Sigmoid colon (tissue), 7 donors: ENCODE results near the gene LPCAT1. TPM values are rescaled to one million over a fixed set of nuclear protein-coding genes. Genes with fewer than 3 reads are reported as not detected.

Experiments used
- DNase-seq: peaks from one replicate; pipeline ENCODE4 v3.0.0-alpha.2; 2019
- H3K27ac ChIP-seq, 4 donors: fragments of 200-600 bp; sonication (generic); one replicate each; pipeline ENCODE4 v1.5.1; 2016 to 2019; ENCODE audit warnings: mild to moderate bottlenecking in 1 of 4
- H3K27me3 ChIP-seq, 3 donors: fragments of 200-600 bp; sonication (generic); one replicate each; pipeline ENCODE4 v1.5.1; 2019; ENCODE audit warnings: mild to moderate bottlenecking in 1 of 3
- H3K36me3 ChIP-seq, 4 donors: fragments of 200-600 bp; sonication (generic); one replicate each; pipeline ENCODE4 v1.5.1; 2016 to 2019
- H3K4me1 ChIP-seq, 4 donors: fragments of 200-600 bp; sonication (generic); one replicate each; pipeline ENCODE4 v1.5.1; 2017 to 2019
- H3K4me3 ChIP-seq, 4 donors: fragments of 200-600 bp; sonication (generic); one replicate each; pipeline ENCODE4 v1.5.1; 2017 to 2019; ENCODE audit warnings: mild to moderate bottlenecking in 2 of 4, moderate library complexity in 1 of 4
- H3K9me3 ChIP-seq, 4 donors: fragments of 200-600 bp in 3 of 4; sonication (generic) in 3 of 4; one replicate each; pipeline versions ENCODE4 v1.5.1 to v1.6.1; 2013 to 2019
- EP300 ChIP-seq, 4 donors: sonication (generic); formaldehyde crosslinking; IDR thresholded peaks; one replicate each; pipeline ENCODE4 v1.6.1; 2017; ENCODE audit warnings: antibody characterized with exemption in 4 of 4
- POLR2A ChIP-seq, 2 donors: fragments of 450-650 bp; IDR thresholded peaks; one replicate each; pipeline ENCODE4 v1.6.1; 2016; ENCODE audit warnings: antibody characterized with exemption in 2 of 2, mild to moderate bottlenecking in 2 of 2, moderate library complexity in 2 of 2
- POLR2AphosphoS5 ChIP-seq, 4 donors: sonication (generic); formaldehyde crosslinking; IDR thresholded peaks; one replicate each; pipeline ENCODE4 v1.6.1; 2017; ENCODE audit warnings: antibody characterized with exemption in 4 of 4
- WGBS, 2 donors: extraction: QIAGEN DNeasy Blood & Tissue Kit; methylation state at CpG; one replicate each; pipeline ENCODE4 v1.1.7; 2013; 5-methylcytosine and 5-hydroxymethylcytosine counted together
- intact Hi-C: fragments of 100-400 bp; cut with DNase I; formaldehyde crosslinking; loops from one replicate; pipeline ENCODE4 v1.15.1; 2023
- polyA plus RNA-seq, 3 donors: library from polyadenylated mRNA; stranded (reverse); fragments of 200-250 nt; gene quantifications; one replicate each; pipeline ENCODE4 v1.2.3, GENCODE V29; 2013
- total RNA-seq, 4 donors: library from RNA; depleted of rRNA; stranded (reverse); fragments of >200 nt; gene quantifications; one replicate each; pipeline ENCODE4 v1.1.0, GENCODE V29; 2016
- TF ChIP-seq, protein P1 (sequence below), 4 experiments: fragments of 450-650 bp in 3 of 4; fragments of 200-600 bp in 1 of 4; IDR thresholded peaks; one replicate each; pipeline ENCODE4 v1.5.1; 2016 to 2019; ENCODE audit warnings: antibody characterized with exemption in 4 of 4, mild to moderate bottlenecking in 3 of 4, moderate library complexity in 2 of 4
- donor health status: healthy with polysubstance abuse.
- donor health status: Bipolar disorder and iron deficiency.
- donor health status: healthy.

LPCAT1 gene
- total and polyA plus RNA-seq, 7 donors, result 4.2 to 35.1 (median 22.2) TPM

DNA sequence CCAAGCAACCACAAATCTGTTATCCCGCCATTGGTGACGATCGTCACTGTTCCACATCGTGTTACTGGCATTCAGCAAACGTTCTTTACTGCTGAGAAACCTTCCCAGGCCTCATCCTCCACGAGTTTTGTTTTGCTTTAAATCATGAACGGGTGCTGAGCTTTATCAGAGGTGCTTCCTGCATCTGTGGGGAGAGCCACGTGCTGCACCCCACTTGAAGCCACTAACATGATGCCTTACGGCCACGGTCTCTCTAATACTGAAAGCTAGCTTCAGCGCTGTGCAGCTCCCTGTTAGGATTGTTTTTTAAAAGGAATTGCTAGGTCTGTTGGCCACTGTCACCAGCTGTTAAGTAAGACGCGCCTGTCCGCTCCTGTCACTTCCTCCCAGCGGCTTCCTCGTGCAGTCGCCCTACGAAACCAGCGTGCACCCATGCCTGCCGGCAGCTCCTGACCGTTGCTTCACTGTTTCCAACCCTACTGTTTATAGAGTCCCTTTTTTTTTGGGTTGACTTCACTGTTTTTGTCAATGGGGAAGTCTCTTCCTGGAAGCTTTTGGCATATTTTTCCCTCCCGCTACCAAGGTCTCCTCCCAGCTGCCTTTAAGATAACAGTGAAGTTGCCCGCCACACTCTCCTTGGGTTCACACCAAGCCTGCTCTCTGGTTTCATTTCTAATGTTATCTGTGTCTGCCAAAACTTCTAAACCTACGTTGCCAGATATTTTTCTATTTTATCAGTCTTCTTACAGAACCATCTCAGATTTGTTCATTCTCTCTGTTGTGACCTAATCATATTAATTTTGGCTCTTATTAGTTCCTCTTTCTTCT, 20.3 kb downstream of the LPCAT1 start:
- no peaks in the 10 kb centered on the region for H3K36me3 ChIP-seq
- H3K27ac ChIP-seq, result peak overlapping the region; percentile 4 to 48 (median 22)
- intact Hi-C loops, result no loop called here
- H3K9me3 ChIP-seq, result no peaks in the 10 kb centered on the region
- H3K4me3 ChIP-seq, result no peak overlapping the region
- 47 to 72% methylated on average over 24 of the region's 24 CpGs for WGBS, 2 donors
- peak in 3 of 4 donors; percentile 13 to 45 (median 33) for TF ChIP-seq POLR2AphosphoS5 (IDR thresholded peaks at IDR 0.05)
- peak in 1 of 4 donors; percentile 60 for TF ChIP-seq EP300 (IDR thresholded peaks at IDR 0.05)
- TF ChIP-seq POLR2A (IDR thresholded peaks at IDR 0.05), result no peak
- TF ChIP-seq, protein P1, sequence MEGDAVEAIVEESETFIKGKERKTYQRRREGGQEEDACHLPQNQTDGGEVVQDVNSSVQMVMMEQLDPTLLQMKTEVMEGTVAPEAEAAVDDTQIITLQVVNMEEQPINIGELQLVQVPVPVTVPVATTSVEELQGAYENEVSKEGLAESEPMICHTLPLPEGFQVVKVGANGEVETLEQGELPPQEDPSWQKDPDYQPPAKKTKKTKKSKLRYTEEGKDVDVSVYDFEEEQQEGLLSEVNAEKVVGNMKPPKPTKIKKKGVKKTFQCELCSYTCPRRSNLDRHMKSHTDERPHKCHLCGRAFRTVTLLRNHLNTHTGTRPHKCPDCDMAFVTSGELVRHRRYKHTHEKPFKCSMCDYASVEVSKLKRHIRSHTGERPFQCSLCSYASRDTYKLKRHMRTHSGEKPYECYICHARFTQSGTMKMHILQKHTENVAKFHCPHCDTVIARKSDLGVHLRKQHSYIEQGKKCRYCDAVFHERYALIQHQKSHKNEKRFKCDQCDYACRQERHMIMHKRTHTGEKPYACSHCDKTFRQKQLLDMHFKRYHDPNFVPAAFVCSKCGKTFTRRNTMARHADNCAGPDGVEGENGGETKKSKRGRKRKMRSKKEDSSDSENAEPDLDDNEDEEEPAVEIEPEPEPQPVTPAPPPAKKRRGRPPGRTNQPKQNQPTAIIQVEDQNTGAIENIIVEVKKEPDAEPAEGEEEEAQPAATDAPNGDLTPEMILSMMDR (IDR thresholded peaks at IDR 0.05), result no peak
- no peaks in the 10 kb centered on the region for H3K27me3 ChIP-seq
- no peak for DNase-seq
- peaks cover 0 to 29% (median 18%) of the 10 kb centered on the region in 4 donors for H3K4me1 ChIP-seq

DNA sequence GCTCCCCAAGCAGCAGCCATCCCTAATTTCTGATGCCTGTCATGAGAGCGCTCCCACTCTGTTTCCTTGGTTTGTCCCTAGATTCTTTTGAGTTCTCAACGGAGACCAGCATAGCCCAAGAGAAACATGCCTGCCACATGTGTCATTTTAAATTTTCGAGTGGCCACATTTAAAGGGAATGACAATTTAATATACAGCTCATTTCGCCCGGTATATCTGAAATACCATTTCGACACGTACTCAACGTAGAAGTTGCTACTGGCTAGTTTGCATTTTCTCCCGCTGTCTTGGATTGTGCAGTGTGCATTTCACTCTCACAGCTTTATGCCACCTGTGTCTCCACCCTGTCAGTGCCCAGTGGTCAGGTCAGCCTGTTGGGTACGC, 21.0 kb downstream of the LPCAT1 start:
- Histone ChIP-seq H3K27ac (peak overlapping the region in 1 of 4 donors; percentile 48), H3K27me3 (no peaks in the 10 kb centered on the region), H3K4me1 (peaks cover 0 to 29% (median 18%) of the 10 kb centered on the region in 4 donors), H3K36me3 (no peaks in the 10 kb centered on the region), H3K4me3 (no peak overlapping the region), H3K9me3 (no peaks in the 10 kb centered on the region)
- TF ChIP-seq POLR2AphosphoS5 (IDR thresholded peaks at IDR 0.05) (no peak), POLR2A (IDR thresholded peaks at IDR 0.05) (no peak), EP300 (IDR thresholded peaks at IDR 0.05) (no peak)
- TF ChIP-seq, protein P1 (IDR thresholded peaks at IDR 0.05), result no peak
- 89 to 95% methylated on average over 10 of the region's 10 CpGs for WGBS, 2 donors
- intact Hi-C loops, result no loop called here
- no peak for DNase-seq

DNA sequence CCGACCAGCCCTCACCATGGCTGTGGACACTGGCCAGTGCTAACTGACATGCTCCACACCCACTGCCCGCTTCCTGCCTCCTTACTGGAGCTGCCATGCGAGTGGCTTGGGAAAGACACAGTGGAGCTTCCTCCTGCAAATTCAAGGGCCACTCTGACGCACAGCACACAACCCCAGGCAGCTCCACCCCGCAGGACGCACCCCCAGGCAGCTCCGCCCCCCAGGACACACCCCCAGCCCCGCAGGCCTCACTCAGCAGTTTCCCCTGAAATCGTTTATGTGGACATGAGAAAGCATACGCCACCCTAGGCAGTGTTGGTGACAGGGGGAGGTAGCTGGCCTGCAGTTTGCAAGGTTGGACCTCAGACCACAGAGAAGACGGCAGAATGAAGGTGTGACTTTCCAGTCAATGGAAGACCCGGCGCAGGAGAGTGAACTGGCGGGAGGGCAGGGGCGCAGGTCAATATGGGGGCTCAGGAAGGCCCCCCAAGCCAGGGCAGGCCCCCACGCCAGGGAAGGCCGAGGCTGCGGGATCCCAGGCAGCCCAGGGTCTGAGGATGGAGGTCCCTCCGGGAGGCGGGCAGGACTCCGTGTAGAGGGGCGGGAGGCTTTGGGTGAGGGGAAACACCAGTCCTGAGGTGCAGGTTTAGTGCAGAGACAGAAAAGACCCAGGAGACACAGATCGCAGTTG, 21.6 kb downstream of the LPCAT1 start:
- H3K36me3 ChIP-seq, result no peaks in the 10 kb centered on the region
- 73 to 81% methylated on average over 23 of the region's 23 CpGs for WGBS, 2 donors
- TF ChIP-seq POLR2A (IDR thresholded peaks at IDR 0.05), result no peak
- no peak for TF ChIP-seq EP300 (IDR thresholded peaks at IDR 0.05)
- peak in 1 of 4 donors; percentile 34 for TF ChIP-seq POLR2AphosphoS5 (IDR thresholded peaks at IDR 0.05)
- TF ChIP-seq, protein P1 (IDR thresholded peaks at IDR 0.05), result no peak
- intact Hi-C loops, result no loop called here
- no peaks in the 10 kb centered on the region for H3K27me3 ChIP-seq
- DNase-seq, result no peak
- H3K4me3 ChIP-seq, result no peak overlapping the region
- H3K9me3 ChIP-seq, result no peaks in the 10 kb centered on the region
- peaks cover 0 to 35% (median 22%) of the 10 kb centered on the region in 4 donors for H3K4me1 ChIP-seq
- H3K27ac ChIP-seq, result no peak overlapping the region

DNA sequence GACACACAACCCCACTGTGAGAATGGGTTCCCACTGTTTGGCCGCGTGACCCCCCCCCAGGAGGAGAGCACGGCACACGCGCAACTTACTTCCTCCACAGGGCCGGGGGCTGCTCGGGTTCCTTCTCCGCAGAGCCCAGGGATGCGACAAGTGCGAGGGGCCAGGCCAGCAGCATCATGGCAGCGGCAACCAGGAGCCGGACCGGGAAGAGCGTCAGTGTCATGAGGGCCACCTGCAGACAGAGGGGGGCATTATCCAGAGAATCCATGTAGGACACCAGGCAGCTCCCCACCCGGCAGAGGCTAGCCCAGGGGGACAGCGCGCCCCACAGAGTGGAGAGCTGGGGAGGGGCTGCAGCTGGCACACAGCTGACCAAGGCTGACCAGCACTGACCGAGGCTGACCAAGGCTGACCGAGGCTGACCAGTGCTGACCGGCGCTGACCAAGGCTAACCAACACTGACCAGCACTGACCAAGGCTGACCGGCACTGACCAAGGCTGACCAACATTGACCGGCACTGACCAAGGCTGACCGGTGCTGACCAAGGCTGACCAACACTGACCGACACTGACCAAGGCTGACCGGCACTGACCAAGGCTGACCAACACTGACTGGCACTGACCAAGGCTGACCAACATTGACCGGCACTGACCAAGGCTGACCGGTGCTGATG, 22.3 kb downstream of the LPCAT1 start:
- intact Hi-C loops, result no loop called here
- DNase-seq, result no peak
- WGBS, 2 donors, result 96% methylated on average over 28 of the region's 28 CpGs
- no peak for TF ChIP-seq POLR2A (IDR thresholded peaks at IDR 0.05)
- no peak for TF ChIP-seq POLR2AphosphoS5 (IDR thresholded peaks at IDR 0.05)
- Histone ChIP-seq H3K4me1 (peaks cover 0 to 39% (median 26%) of the 10 kb centered on the region in 4 donors), H3K27me3 (no peaks in the 10 kb centered on the region), H3K9me3 (no peaks in the 10 kb centered on the region), H3K4me3 (no peak overlapping the region), H3K36me3 (no peaks in the 10 kb centered on the region), H3K27ac (no peak overlapping the region)
